Measurements from ENCODE around the gene ZCCHC2. TPM values are rescaled to one million over a fixed set of nuclear protein-coding genes. Genes with fewer than 3 reads are reported as not detected.

The ZCCHC2 gene
- total RNA-seq, 1 donor from 2014 or later: 14.8 TPM

GRCh38 chr18:62519684-62520083 is 3.1 kb upstream of the ZCCHC2 start:
- no peak overlapping the region for H3K4me3 ChIP-seq (ENCODE audit: low read depth, low read length)
- no peak for DNase-seq (ENCODE audit: low read depth)
- no peak for TF ChIP-seq CTCF (conservative IDR thresholded peaks at IDR 0.05; ENCODE audit: low read depth, low read length)

GRCh38 chr18:62521082-62521481 is 1.7 kb upstream of the ZCCHC2 start:
- H3K4me3 ChIP-seq (ENCODE audit: low read depth, low read length): no peak overlapping the region
- TF ChIP-seq CTCF (conservative IDR thresholded peaks at IDR 0.05; ENCODE audit: low read depth, low read length): no peak
- DNase-seq (ENCODE audit: low read depth): no peak

- no peak for DNase-seq (ENCODE audit: low read depth)
- TF ChIP-seq CTCF (conservative IDR thresholded peaks at IDR 0.05; ENCODE audit: low read depth, low read length): no peak
- peak overlapping the region; percentile 92 for H3K4me3 ChIP-seq (ENCODE audit: low read depth, low read length)
Observed at GRCh38 chr18:62521593-62521992, 1.2 kb upstream of the ZCCHC2 start.

- TF ChIP-seq CTCF (conservative IDR thresholded peaks at IDR 0.05; ENCODE audit: low read depth, low read length): no peak
- peak overlapping the region; percentile 92 for H3K4me3 ChIP-seq (ENCODE audit: low read depth, low read length)
- no peak for DNase-seq (ENCODE audit: low read depth)
Observed at GRCh38 chr18:62522178-62522503, 684 bp upstream of the ZCCHC2 start.

GRCh38 chr18:62523255-62523588 is 397 bp downstream of the ZCCHC2 start:
- TF ChIP-seq CTCF (conservative IDR thresholded peaks at IDR 0.05; ENCODE audit: low read depth, low read length): no peak
- H3K4me3 ChIP-seq (ENCODE audit: low read depth, low read length): peak overlapping the region; percentile 92
- DNase-seq (ENCODE audit: low read depth): no peak

- no peak for TF ChIP-seq CTCF (conservative IDR thresholded peaks at IDR 0.05; ENCODE audit: low read depth, low read length)
- DNase-seq (ENCODE audit: low read depth): no peak
- peak overlapping the region; percentile 92 for H3K4me3 ChIP-seq (ENCODE audit: low read depth, low read length)
Observed at GRCh38 chr18:62523631-62524439, 1.0 kb downstream of the ZCCHC2 start.

Data from epithelial cell of proximal tubule (primary cell).